WTC11 (cell line): ENCODE data around the gene ITPKA. TPM values are rescaled to one million over a fixed set of nuclear protein-coding genes. Genes with fewer than 3 reads are reported as not detected.
A peak's percentile ranks its signal among the peaks of the same experiment; 100 is the strongest.

Source experiments
- ATAC-seq: fragments of 200-7000 bp; cut with Tn5 transposase; 2 replicates; pipeline ENCODE4 v1.10.0; 2021; ENCODE audit warnings: mild to moderate bottlenecking, moderate library complexity
- Bru-seq: library from RNA; stranded (reverse); fragments of 400-500 nt; gene quantifications from one replicate; lab custom pipeline; 2021; lab: Mats Ljungman, UMichigan
- CTCF ChIA-PET: fragments of 300-600 bp; sonication (Branson Sonifier 250); formaldehyde crosslinking; loops from one replicate; lab custom pipeline; 2021; ENCODE audit warnings: antibody characterized with exemption; lab: Charles Lee
- POLR2A ChIA-PET: fragments of 350-600 bp; sonication (Branson Sonifier 250); formaldehyde crosslinking; loops from one replicate; lab custom pipeline; 2021; ENCODE audit warnings: antibody characterized with exemption; lab: Charles Lee
- DNase-seq: peaks from one replicate; pipeline ENCODE4 v3.0.0; 2021; ENCODE audit warnings: low spot score
- H3K27ac Mint-ChIP-seq: 2 replicates; pipeline ENCODE4 v1.8.0; 2021; ENCODE audit warnings: mixed read lengths
- H3K27me3 Mint-ChIP-seq: 2 replicates; pipeline ENCODE4 v1.8.0; 2021; ENCODE audit warnings: low read depth, mild to moderate bottlenecking, moderate library complexity, mixed read lengths
- H3K36me3 Mint-ChIP-seq: 2 replicates; pipeline ENCODE4 v1.8.0; 2021; ENCODE audit warnings: mixed read lengths
- H3K4me1 Mint-ChIP-seq: 2 replicates; pipeline ENCODE4 v1.8.0; 2022; ENCODE audit warnings: mixed read lengths
- H3K4me3 Mint-ChIP-seq: 2 replicates; pipeline ENCODE4 v1.8.0; 2021; ENCODE audit warnings: mild to moderate bottlenecking, moderate library complexity, mixed read lengths
- H3K9me3 Mint-ChIP-seq: 2 replicates; pipeline ENCODE4 v1.8.0; 2021; ENCODE audit warnings: mixed read lengths
- AR ChIP-seq: fragments of 250-450 bp; sonication (Bioruptor Pico); IDR thresholded peaks from 2 replicates; pipeline ENCODE4 v1.9.0; 2021; ENCODE audit warnings: mild to moderate bottlenecking
- ATF3 ChIP-seq: sonication (generic); formaldehyde crosslinking; conservative IDR thresholded peaks from 2 replicates; pipeline ENCODE4 v1.8.1; 2022; ENCODE audit warnings: mild to moderate bottlenecking, missing genetic modification reagents
- CDX4 ChIP-seq: fragments of 250-450 bp; sonication (Bioruptor Pico); IDR thresholded peaks from 2 replicates; pipeline ENCODE4 v1.9.0; 2021; ENCODE audit warnings: moderate library complexity, mild to moderate bottlenecking, inconsistent platforms, borderline replicate concordance
- FOXK1 ChIP-seq: sonication (generic); formaldehyde crosslinking; IDR thresholded peaks from 2 replicates; pipeline ENCODE4 v1.8.0; 2022; ENCODE audit warnings: mild to moderate bottlenecking, moderate library complexity, missing genetic modification reagents
- FOXP1 ChIP-seq: sonication (generic); formaldehyde crosslinking; IDR thresholded peaks from 2 replicates; pipeline ENCODE4 v1.8.0; 2022; ENCODE audit warnings: missing genetic modification reagents, mild to moderate bottlenecking, moderate library complexity, borderline replicate concordance
- GABPB1 ChIP-seq: sonication (generic); formaldehyde crosslinking; IDR thresholded peaks from 2 replicates; pipeline ENCODE4 v1.8.1; 2023; ENCODE audit warnings: mild to moderate bottlenecking, missing genetic modification reagents
- GTF2I ChIP-seq: fragments of 250-450 bp; sonication (Bioruptor Pico); conservative IDR thresholded peaks from 2 replicates; pipeline ENCODE4 v1.4.0; 2021; ENCODE audit warnings: mild to moderate bottlenecking
- MAX ChIP-seq: sonication (generic); formaldehyde crosslinking; IDR thresholded peaks from 2 replicates; pipeline ENCODE4 v1.8.0; 2022; ENCODE audit warnings: mild to moderate bottlenecking, missing genetic modification reagents
- MYBL2 ChIP-seq: sonication (generic); formaldehyde crosslinking; IDR thresholded peaks from 2 replicates; pipeline ENCODE4 v1.8.1; 2023; ENCODE audit warnings: mild to moderate bottlenecking, moderate library complexity, missing genetic modification reagents
- OVOL2 ChIP-seq: fragments of 250-450 bp; sonication (Bioruptor Pico); IDR thresholded peaks from 2 replicates; pipeline ENCODE4 v1.9.0; 2021; ENCODE audit warnings: mild to moderate bottlenecking, borderline replicate concordance
- TEAD1 ChIP-seq: sonication (generic); formaldehyde crosslinking; IDR thresholded peaks from 2 replicates; pipeline ENCODE4 v1.8.0; 2022; ENCODE audit warnings: mild to moderate bottlenecking, missing genetic modification reagents
- ZBTB21 ChIP-seq: sonication (generic); formaldehyde crosslinking; IDR thresholded peaks from 2 replicates; pipeline ENCODE4 v1.8.1; 2023; ENCODE audit warnings: mild to moderate bottlenecking, missing genetic modification reagents, borderline replicate concordance
- ZMAT4 ChIP-seq: fragments of 250-450 bp; sonication (Bioruptor Pico); IDR thresholded peaks from 2 replicates; pipeline ENCODE4 v1.9.0; 2021; ENCODE audit warnings: mild to moderate bottlenecking
- ZNF138 ChIP-seq: sonication (generic); formaldehyde crosslinking; conservative IDR thresholded peaks from 2 replicates; pipeline ENCODE4 v1.8.1; 2022; ENCODE audit warnings: mild to moderate bottlenecking, moderate library complexity, missing genetic modification reagents
- ZNF232 ChIP-seq: sonication (generic); formaldehyde crosslinking; IDR thresholded peaks from 2 replicates; pipeline ENCODE4 v1.8.0; 2022; ENCODE audit warnings: mild to moderate bottlenecking, missing genetic modification reagents
- ZNF263 ChIP-seq: sonication (generic); formaldehyde crosslinking; IDR thresholded peaks from 2 replicates; pipeline ENCODE4 v1.8.1; 2022; ENCODE audit warnings: low read depth, mild to moderate bottlenecking, moderate library complexity, missing genetic modification reagents
- long read RNA-seq, 3 experiments: library from RNA in 1 of 3; library from capped mRNA in 1 of 3; library from polyadenylated mRNA in 1 of 3; unstranded in 2 of 3; stranded (forward) in 1 of 3; transcript quantifications; one replicate each; pipeline ENCODE4 v2.0.0, GENCODE V29; 2021
- total RNA-seq: library from RNA; stranded (reverse); gene quantifications from 3 replicates; pipeline ENCODE4 v1.2.3, GENCODE V29; 2021
- TF ChIP-seq, protein P1 (sequence below): sonication (generic); formaldehyde crosslinking; conservative IDR thresholded peaks from 2 replicates; pipeline ENCODE4 v1.8.1; 2023; ENCODE audit warnings: mild to moderate bottlenecking, low read depth, missing genetic modification reagents, moderate library complexity
- TF ChIP-seq, protein P2 (sequence below): fragments of 250-450 bp; sonication (Bioruptor Pico); IDR thresholded peaks from 2 replicates; pipeline ENCODE4 v1.9.0; 2021; ENCODE audit warnings: mild to moderate bottlenecking, borderline replicate concordance
- TF ChIP-seq, protein P3 (sequence below): fragments of 200-600 bp; IDR thresholded peaks from 2 replicates; pipeline ENCODE4 v1.8.0; 2022; ENCODE audit warnings: antibody characterized with exemption
- TF ChIP-seq, protein P4 (sequence below): sonication (generic); formaldehyde crosslinking; IDR thresholded peaks from 2 replicates; pipeline ENCODE4 v1.8.1; 2022; ENCODE audit warnings: low read depth, mild to moderate bottlenecking, moderate library complexity, missing genetic modification reagents, borderline replicate concordance

The ITPKA gene
- total RNA-seq (0.50 to 1.2 TPM (median 0.62 TPM) in 3 replicates), Bru-seq, nascent RNA (percentile 23 among the genes with signal in this experiment)
- long read RNA-seq, experiment 1, partial matches to known transcripts: 0 of 4 reads
- long read RNA-seq, experiment 1, other reads (novel, unspliced or antisense): 0 of 4 reads
- long read RNA-seq, experiment 2, partial matches to known transcripts: 0 of 1 reads
- long read RNA-seq, experiment 2, other reads (novel, unspliced or antisense): 0 of 1 reads
- long read RNA-seq, experiment 3: 0 reads

GRCh38 chr15:41493205-41493901 lies at the start of gene ITPKA:
Gene ITPKA, plus strand, starts transcription at chr15:41493874. Its CDS starts 54 bp downstream, at chr15:41493928.
- Mint-ChIP-seq H3K27ac (no peak within 1 kb of the TSS), H3K4me1 (peaks cover 14% of the 10 kb centered on the region), H3K27me3 (peaks cover 79% of the 10 kb centered on the region), H3K4me3 (peak within 1 kb of the TSS; percentile 67), H3K9me3 (no peaks in the 10 kb centered on the region), H3K36me3 (no peaks in the 10 kb centered on the region)
- POLR2A ChIA-PET: interaction anchor here (0.6 kb wide), 1 partner anchor 69 kb away, joined by 5 read pairs; no protein-coding TSS in a partner anchor
- peak; percentile 64 for ATAC-seq
- peak; percentile 80 for DNase-seq
- CTCF ChIA-PET: interaction anchor here (0.6 to 5.1 kb wide), 10 partner anchors 8 to 373 kb away, joined by 3 to 38 read pairs (median 6); partner anchors contain the start of gene MAPKBP1
- TF ChIP-seq GTF2I (no peak), FOXK1 (CRISPR knock-in tag) (peak; percentile 41; the same call in 1 of the 2 replicates), ZNF138 (CRISPR knock-in tag) (no peak), ATF3 (no peak), GABPB1 (CRISPR knock-in tag) (0 out of 2 replicates have a peak, but pooled peaks have one; percentile 8), ZMAT4 (CRISPR knock-in tag) (no peak), MAX (peak; percentile 54; the same call in 1 of the 2 replicates), ZNF232 (CRISPR knock-in tag) (no peak), MYBL2 (CRISPR knock-in tag) (0 out of 2 replicates have a peak, but pooled peaks have one; percentile 33), ZNF263 (CRISPR knock-in tag) (no peak), OVOL2 (no peak), ZBTB21 (CRISPR knock-in tag) (no peak), FOXP1 (CRISPR knock-in tag) (peak; percentile 14; the same call in 1 of the 2 replicates), CDX4 (CRISPR knock-in tag) (no peak), AR (CRISPR knock-in tag) (no peak), TEAD1 (CRISPR knock-in tag) (no peak)
- TF ChIP-seq, protein P1, sequence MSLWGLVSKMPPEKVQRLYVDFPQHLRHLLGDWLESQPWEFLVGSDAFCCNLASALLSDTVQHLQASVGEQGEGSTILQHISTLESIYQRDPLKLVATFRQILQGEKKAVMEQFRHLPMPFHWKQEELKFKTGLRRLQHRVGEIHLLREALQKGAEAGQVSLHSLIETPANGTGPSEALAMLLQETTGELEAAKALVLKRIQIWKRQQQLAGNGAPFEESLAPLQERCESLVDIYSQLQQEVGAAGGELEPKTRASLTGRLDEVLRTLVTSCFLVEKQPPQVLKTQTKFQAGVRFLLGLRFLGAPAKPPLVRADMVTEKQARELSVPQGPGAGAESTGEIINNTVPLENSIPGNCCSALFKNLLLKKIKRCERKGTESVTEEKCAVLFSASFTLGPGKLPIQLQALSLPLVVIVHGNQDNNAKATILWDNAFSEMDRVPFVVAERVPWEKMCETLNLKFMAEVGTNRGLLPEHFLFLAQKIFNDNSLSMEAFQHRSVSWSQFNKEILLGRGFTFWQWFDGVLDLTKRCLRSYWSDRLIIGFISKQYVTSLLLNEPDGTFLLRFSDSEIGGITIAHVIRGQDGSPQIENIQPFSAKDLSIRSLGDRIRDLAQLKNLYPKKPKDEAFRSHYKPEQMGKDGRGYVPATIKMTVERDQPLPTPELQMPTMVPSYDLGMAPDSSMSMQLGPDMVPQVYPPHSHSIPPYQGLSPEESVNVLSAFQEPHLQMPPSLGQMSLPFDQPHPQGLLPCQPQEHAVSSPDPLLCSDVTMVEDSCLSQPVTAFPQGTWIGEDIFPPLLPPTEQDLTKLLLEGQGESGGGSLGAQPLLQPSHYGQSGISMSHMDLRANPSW (CRISPR knock-in tag): no peak
- TF ChIP-seq, protein P2, sequence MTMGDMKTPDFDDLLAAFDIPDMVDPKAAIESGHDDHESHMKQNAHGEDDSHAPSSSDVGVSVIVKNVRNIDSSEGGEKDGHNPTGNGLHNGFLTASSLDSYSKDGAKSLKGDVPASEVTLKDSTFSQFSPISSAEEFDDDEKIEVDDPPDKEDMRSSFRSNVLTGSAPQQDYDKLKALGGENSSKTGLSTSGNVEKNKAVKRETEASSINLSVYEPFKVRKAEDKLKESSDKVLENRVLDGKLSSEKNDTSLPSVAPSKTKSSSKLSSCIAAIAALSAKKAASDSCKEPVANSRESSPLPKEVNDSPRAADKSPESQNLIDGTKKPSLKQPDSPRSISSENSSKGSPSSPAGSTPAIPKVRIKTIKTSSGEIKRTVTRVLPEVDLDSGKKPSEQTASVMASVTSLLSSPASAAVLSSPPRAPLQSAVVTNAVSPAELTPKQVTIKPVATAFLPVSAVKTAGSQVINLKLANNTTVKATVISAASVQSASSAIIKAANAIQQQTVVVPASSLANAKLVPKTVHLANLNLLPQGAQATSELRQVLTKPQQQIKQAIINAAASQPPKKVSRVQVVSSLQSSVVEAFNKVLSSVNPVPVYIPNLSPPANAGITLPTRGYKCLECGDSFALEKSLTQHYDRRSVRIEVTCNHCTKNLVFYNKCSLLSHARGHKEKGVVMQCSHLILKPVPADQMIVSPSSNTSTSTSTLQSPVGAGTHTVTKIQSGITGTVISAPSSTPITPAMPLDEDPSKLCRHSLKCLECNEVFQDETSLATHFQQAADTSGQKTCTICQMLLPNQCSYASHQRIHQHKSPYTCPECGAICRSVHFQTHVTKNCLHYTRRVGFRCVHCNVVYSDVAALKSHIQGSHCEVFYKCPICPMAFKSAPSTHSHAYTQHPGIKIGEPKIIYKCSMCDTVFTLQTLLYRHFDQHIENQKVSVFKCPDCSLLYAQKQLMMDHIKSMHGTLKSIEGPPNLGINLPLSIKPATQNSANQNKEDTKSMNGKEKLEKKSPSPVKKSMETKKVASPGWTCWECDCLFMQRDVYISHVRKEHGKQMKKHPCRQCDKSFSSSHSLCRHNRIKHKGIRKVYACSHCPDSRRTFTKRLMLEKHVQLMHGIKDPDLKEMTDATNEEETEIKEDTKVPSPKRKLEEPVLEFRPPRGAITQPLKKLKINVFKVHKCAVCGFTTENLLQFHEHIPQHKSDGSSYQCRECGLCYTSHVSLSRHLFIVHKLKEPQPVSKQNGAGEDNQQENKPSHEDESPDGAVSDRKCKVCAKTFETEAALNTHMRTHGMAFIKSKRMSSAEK (CRISPR knock-in tag): no peak
- TF ChIP-seq, protein P3, sequence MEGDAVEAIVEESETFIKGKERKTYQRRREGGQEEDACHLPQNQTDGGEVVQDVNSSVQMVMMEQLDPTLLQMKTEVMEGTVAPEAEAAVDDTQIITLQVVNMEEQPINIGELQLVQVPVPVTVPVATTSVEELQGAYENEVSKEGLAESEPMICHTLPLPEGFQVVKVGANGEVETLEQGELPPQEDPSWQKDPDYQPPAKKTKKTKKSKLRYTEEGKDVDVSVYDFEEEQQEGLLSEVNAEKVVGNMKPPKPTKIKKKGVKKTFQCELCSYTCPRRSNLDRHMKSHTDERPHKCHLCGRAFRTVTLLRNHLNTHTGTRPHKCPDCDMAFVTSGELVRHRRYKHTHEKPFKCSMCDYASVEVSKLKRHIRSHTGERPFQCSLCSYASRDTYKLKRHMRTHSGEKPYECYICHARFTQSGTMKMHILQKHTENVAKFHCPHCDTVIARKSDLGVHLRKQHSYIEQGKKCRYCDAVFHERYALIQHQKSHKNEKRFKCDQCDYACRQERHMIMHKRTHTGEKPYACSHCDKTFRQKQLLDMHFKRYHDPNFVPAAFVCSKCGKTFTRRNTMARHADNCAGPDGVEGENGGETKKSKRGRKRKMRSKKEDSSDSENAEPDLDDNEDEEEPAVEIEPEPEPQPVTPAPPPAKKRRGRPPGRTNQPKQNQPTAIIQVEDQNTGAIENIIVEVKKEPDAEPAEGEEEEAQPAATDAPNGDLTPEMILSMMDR: no peak
- TF ChIP-seq, protein P4, sequence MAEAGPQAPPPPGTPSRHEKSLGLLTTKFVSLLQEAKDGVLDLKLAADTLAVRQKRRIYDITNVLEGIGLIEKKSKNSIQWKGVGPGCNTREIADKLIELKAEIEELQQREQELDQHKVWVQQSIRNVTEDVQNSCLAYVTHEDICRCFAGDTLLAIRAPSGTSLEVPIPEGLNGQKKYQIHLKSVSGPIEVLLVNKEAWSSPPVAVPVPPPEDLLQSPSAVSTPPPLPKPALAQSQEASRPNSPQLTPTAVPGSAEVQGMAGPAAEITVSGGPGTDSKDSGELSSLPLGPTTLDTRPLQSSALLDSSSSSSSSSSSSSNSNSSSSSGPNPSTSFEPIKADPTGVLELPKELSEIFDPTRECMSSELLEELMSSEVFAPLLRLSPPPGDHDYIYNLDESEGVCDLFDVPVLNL: no peak
